HG03460 (cell line): ENCODE results near the gene PROX1.
"Not testable (repeated sequence)": the region's sequence is repeated elsewhere in the genome, so short reads cannot be mapped to it uniquely, and the experiment has no call there.

ENCODE experiments used
- ATAC-seq: cut with Tn5 transposase; IDR thresholded peaks from one replicate; pipeline ENCODE4 v1.9.1; 2021; ENCODE audit not compliant: unreplicated experiment

PROX1 gene

DNA sequence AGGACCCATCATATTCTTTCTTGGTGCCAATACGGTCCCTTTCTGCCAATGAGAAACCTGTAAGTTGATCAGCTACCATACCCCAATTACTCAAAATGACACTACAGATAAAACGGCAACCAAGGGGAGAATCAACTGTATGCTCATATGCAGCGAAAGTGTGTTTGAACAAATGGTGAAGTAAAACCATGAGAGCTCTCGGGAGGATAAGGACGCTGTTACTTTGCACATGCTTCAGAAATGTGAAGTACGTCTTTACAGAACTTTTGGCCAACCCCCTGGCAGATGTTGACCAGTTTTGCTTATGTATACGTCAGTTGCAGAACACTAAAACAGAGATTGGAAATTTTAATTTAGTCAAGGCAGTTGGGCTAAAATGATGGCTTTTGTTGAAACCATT, 79.6 kb downstream of the PROX1 start:
- no peak for ATAC-seq

DNA sequence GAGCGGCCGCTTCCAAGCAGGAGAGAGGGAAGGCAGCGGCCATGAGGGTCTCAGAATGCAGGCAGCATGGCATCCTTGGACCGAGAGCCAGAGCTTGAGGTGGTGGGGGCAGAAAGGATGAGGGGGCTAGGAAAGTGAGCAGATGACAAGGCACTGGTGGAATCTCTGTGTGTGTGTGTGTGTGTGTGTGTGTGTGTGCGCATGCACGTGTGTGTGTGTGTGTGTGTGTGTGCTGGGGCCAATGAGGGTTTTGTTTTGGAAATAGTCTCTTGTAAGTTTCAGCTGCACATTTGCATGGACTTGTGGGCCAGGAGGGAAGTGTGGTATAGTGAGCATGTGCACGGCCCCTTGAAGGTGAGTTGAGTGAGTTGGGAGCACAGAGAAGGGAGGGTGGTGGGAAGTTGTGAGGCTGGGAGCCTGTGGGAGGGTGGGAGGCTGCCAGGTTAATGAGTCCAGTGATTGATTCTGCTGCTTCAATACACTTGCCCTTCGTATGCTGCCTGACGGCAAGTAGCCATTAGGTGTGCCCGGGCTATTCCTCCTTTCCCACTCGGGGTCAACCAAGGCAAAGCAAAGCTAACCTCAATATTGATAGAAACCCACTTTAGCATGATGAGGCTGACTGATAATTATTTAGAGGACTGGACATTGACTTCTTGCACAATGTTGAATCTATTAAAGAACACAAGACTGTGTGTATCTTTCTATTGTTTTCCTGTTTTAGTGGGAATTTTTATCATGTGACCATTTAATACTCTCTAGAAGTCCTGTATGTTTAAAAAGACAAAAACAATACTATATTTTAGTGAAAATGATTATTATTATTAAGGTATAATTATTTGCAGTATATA, 80.3 kb downstream of the PROX1 start:
- no peak for ATAC-seq

DNA sequence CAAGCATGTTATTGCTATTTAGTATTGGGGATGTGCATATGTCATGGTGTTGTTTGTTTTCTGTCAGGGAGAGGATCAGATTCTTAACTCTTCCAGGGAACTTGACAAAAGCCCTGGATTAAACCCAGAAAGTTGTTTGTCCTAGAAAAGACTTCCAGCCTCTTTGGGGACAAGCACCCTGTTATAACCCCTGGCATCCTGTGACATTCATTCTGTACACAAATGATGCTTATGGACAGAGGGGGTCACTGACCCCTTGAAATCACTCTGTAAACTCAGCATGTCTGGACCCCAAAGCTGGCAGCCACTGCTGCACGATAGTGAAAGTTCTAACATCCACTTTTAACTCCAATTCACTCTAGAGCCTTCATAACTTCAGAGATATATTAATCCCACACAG, 81.2 kb downstream of the PROX1 start:
- no peak for ATAC-seq

DNA sequence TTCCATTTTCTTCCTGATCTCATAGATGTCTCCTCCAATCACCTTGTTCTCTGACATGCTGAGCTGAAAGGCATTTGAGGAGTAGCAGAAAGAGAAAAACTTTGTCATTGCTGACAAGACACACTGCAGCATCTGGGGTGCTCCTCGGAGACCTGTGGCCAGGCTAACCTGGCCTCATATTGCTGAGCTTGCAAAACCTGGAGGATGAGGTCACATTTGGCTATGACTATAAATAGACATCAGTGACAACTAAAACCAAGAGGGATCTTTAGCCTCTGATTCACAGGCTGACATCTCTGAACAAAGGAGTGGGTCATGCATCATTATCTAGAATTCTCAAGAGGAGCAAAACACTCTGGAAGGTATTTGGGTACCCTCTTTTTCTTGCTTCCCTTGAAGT, 83.7 kb downstream of the PROX1 start:
- ATAC-seq = no peak

DNA sequence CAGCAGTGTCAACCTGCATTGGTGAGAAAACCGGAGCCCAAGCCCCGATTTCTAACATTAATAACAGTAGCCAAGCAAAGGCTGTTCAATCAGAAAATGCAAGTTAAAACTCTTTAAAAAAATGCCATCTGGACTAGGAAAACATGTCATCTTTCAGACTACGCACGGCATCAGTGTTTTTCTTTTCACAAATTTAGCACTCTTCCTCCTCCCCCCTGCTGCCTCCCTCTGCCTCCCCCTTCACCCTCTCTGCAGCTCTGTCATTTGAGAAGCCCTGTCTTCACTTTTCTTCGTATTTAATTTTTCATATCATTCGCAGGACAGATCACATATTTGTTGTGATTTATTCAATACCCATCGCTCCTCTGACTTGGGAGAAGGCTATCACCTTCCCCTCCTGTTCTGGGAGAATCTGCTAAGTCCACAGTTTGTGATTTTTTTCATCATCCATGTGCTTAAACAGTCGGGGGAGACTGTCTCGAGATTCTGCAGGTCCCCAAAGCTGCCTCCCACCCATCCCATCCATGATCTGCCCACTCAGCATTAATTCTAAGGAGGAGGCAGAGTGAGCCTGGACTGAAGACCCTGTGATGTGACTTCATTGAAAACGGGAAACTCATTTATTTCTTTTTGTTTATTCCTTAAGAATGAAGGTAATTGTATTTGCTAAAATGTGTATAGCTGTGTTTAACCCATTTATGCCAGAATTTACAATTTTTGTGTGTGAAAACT, 84.8 kb downstream of the PROX1 start:
- ATAC-seq = no peak

DNA sequence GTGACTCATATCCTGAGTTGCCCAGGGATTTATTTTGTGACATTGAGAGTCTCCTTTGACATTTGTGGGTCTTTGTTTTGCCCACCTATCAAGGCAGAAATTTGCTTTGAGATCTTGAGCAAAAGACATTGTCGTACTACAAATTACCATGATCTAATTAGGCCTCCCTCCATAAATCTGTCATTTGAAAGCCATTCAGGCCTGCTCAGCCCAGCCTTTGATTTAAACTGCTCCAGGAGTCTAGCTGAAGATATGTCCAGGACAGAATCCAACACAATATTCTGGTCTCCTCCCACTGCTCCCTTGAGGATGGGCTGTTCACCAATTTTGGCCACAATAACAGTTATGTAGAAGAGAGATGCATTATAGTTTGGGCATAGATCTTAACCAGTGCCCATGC, 86.7 kb downstream of the PROX1 start:
- ATAC-seq = no peak

DNA sequence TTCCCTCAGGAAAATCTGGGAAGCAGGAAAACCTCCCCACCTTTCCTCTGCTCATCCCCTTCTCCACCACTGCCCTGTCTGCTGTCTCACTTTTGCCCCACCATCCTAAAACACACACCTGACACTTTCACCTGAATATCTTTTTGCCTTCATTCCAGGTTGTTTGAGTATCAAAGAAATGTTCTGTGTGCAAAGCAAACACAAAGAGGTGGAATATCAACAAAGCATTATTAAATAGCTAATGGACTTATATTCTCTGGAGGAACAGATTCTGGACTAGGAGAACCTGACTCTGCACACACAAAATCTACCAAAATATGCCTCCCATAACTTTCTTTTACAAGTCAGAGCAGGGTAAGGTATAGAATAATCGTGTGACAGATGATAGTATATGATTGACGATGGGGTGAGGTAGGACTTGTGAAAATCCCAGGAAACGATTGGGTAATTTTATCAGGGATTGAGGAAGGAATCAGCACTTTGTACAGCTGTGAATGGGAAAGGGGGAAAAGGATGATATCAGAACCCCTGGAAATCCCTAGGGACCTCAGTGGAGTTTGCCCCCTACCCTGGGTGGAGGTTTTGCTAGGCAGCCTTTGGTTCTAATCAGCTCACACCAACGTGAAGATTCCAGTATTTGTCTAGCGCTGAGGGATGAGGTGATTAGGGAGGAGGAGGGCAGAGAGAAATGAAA, 87.7 kb downstream of the PROX1 start:
- ATAC-seq = no peak

DNA sequence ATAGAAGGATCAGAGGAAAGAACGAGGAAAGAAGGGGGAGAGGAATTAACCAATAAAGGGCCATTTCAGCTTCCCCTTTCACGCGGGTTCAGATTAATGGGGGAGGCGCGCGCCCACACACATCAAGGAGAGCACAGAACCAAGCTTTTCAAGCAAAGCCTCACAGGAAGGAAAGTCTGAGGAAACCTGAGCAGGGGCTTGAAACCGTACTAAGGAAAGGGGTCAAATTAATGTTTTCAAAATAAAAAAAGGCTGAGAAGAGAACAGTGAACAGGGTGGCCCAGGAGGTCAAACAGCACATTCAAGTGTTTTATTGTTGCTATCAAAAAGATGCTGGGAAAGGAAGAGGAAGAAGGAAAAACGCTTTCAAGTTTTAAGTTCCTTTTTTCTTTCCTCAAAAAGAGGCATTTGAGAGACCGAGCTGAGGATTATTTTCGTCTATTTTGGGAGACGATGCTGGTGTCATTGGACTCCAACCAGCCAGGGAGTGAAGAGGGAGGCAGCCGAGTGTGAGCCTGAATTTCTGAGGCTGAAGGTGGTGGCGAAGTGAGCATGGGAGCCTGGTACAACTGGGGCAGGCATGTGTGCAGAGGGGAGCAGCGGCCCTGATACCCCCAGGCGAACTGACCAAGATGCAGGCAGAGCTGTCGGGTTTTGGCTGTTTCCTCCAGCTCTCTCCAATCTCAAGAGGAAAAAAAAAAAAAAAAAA, 88.4 kb downstream of the PROX1 start:
- no peak for ATAC-seq

DNA sequence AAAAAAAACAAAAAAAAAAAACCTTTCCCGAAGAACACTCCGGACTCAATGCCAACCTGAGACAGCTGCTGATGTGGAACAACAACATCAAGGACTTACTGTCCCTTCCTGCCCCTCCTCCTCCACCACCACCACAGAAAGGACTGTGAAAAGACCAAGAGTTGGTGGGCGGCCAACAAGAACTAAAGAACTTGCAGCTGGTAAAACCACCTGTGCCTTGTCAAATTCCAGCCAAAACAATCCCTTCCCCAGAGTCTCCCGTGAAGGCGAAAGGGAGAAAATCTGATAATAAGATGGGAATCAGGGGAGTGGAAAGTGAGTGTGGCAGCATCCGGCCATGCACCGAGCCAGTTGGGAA, 88.9 kb downstream of the PROX1 start:
- no peak for ATAC-seq

DNA sequence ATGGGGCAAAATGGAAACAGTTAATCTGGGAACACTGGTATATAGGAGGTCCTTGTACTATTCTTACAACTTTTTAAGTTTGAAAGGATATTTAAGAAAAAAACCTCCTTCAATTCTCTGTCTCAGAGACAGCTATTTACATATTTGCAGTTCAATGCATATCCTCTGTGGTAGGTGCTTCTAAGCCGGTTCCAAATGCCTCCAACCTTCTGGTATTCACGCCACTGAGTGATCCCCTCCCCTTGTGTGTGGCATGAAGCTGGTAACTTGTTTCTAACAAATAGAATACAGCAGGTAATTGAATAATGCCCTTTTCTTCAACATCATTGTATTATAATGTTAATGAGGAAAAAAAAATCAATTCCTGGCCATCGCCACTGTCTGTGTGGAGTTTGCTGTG, 91.2 kb downstream of the PROX1 start:
- no peak for ATAC-seq

DNA sequence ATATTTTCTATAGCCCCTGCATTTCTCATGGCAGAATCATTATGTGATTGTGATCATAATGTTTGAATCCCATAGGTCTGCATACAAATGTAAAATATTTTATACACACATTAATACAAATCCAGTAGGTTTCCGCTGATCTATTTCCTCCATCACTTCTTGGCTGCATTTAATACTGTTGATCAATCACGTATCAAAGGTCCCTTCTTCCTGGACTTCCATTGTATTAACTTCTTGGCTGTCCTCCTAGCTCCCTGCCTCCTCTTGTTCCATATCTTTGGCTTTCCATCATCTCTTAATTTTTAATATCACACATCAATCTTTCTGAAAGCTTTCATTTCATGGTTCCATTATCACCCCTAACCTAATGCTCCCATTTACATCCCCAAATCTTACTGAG, 97.6 kb downstream of the PROX1 start:
- ATAC-seq = no peak

DNA sequence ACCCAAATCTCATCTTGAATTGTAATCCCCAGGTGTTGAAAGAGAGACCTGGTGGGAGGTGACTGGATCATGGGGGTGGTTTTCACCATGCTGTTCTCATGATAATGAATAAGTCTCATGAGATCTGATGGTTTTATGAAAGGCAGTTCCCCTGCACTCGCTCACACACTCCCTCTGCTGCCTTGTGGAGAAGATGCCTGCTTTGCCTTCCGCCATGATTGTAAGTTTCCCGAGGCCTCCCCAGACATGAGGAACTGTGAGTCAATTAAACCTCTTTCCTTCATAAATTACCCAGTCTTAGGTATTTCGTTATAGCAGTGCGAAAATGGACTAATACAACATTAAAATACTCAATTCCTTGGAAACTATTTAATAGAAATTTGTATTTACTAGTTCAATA, 99.2 kb downstream of the PROX1 start:
- no peak for ATAC-seq

DNA sequence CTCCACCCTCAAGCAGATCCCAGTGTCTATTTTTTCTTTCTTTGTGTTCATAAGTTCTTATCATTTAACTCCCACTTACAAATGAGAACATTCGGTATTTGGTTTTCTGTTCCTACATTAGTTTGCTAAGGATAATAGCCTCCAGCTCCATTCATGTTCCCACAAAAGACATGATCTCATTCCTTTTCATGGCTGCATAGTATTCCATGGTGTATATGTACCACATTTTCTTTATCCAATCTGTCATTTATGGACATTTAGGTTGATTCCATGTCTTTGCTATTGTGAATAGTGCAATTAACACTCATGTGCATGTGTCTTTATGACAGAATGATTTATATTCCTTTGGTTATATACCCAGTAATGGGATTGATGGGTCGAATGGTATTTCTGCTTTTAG, 101.2 kb downstream of the PROX1 start:
- ATAC-seq = not testable (repeated sequence)
